Measurements from ENCODE around the gene CALHM1. TPM values are rescaled to one million over a fixed set of nuclear protein-coding genes. Genes with fewer than 3 reads are reported as not detected.
A peak's percentile ranks its signal among the peaks of the same experiment; 100 is the strongest.

CALHM1 gene
- total and polyA plus RNA-seq, 2 experiments from 2014 or later, result 0.11 TPM; not detected in 1

- DNase-seq (ENCODE audit: low spot score) (no peak), ATAC-seq (no peak)
- Histone ChIP-seq H4K20me1 (replicated peaks; ENCODE audit: insufficient read depth) (no peaks in the 10 kb centered on the region), H3K79me2 (replicated peaks; ENCODE audit: insufficient read depth) (no peaks in the 10 kb centered on the region), H2AFZ (no peak overlapping the region), H3K36me3 (ENCODE audit: insufficient read depth) (no peaks in the 10 kb centered on the region), H3K4me2 (no peak overlapping the region), H3K9me2 (ENCODE audit: insufficient read depth) (no peaks in the 10 kb centered on the region), H3F3A (replicated peaks; ENCODE audit: low read depth) (no peaks in the 10 kb centered on the region), H3K27me3 (ENCODE audit: insufficient read depth) (no peaks in the 10 kb centered on the region), H3K4me1 (ENCODE audit: insufficient read depth) (no peaks in the 10 kb centered on the region), H3K4me3 (no peak overlapping the region), H3K27ac (ENCODE audit: low read depth) (no peak overlapping the region)
- Mint-ChIP-seq H3K36me3 (ENCODE audit: low read depth) (no peaks in the 10 kb centered on the region), H3K27me3 (ENCODE audit: insufficient read depth, low read depth, poor library complexity) (peaks cover 13% of the 10 kb centered on the region), H3K27ac (no peak overlapping the region), H3K9me3 (no peaks in the 10 kb centered on the region), H3K4me1 (peaks cover 15% of the 10 kb centered on the region), H3K4me3 (no peak overlapping the region)
- no peak for TF ChIP-seq EZH2phosphoT487 (IDR thresholded peaks at IDR 0.05; ENCODE audit: unreplicated experiment)
- TF ChIP-seq ETS1 (IDR thresholded peaks at IDR 0.05), result no peak
- TF ChIP-seq JUNB (IDR thresholded peaks at IDR 0.05; ENCODE audit: unreplicated experiment), result no peak
These were observed 20.0 kb upstream of the CALHM1 start for GRCh38 chr10:103478671-103479070.

- H4K20me1 ChIP-seq (replicated peaks; ENCODE audit: insufficient read depth), result no peaks in the 10 kb centered on the region
- H3K27ac Mint-ChIP-seq, result peak overlapping the region; percentile 73; the same call in 1 of the 2 replicates
- H3K4me2 ChIP-seq, result no peak overlapping the region; the same call in 1 of the 2 replicates
- no peaks in the 10 kb centered on the region for H3F3A ChIP-seq (replicated peaks; ENCODE audit: low read depth)
- H3K9me2 ChIP-seq (ENCODE audit: insufficient read depth), result no peaks in the 10 kb centered on the region
- H3K27me3 ChIP-seq (ENCODE audit: insufficient read depth), result no peaks in the 10 kb centered on the region
- H3K4me1 Mint-ChIP-seq, result peaks cover 25% of the 10 kb centered on the region
- peak; percentile 93 for ATAC-seq
- no peak overlapping the region for H3K4me3 Mint-ChIP-seq
- H3K4me3 ChIP-seq, result no peak overlapping the region
- H3K36me3 ChIP-seq (ENCODE audit: insufficient read depth), result no peaks in the 10 kb centered on the region
- DNase-seq (ENCODE audit: low spot score), result peak; percentile 84
- TF ChIP-seq POLR2AphosphoS5 (IDR thresholded peaks at IDR 0.05; ENCODE audit: low read depth) (0 out of 2 replicates have a peak, but pooled peaks have one; percentile 26), CTCF (conservative IDR thresholded peaks at IDR 0.05; ENCODE audit: low read depth in 2 of 2) (peak; percentile 76 to 94), EZH2phosphoT487 (IDR thresholded peaks at IDR 0.05; ENCODE audit: unreplicated experiment) (no peak), EZH2 (IDR thresholded peaks at IDR 0.05; ENCODE audit: low read depth, unreplicated experiment) (no peak)
- peak overlapping the region; percentile 96 for H2AFZ ChIP-seq
- no peaks in the 10 kb centered on the region for H3K9me3 Mint-ChIP-seq
- H3K27me3 Mint-ChIP-seq (ENCODE audit: insufficient read depth, low read depth, poor library complexity), result peaks cover 13% of the 10 kb centered on the region
- no peak overlapping the region for H3K27ac ChIP-seq (ENCODE audit: low read depth)
- no peaks in the 10 kb centered on the region for H3K4me1 ChIP-seq (ENCODE audit: insufficient read depth)
- no peaks in the 10 kb centered on the region for H3K79me2 ChIP-seq (replicated peaks; ENCODE audit: insufficient read depth)
- H3K36me3 Mint-ChIP-seq (ENCODE audit: low read depth), result no peaks in the 10 kb centered on the region
These were observed 17.5 kb upstream of the CALHM1 start for GRCh38 chr10:103476046-103476768.
